Thymus (tissue), 11 donors: ENCODE data around the gene PERCC1. TPM values are rescaled to one million over a fixed set of nuclear protein-coding genes. Genes with fewer than 3 reads are reported as not detected.

ENCODE experiments used
- DNase-seq, 9 donors: peaks; one replicate each; pipeline ENCODE4 v3.0.0-alpha.2; 2013; ENCODE audit warnings: low spot score in 9 of 9, low read depth in 6 of 9, missing footprints in 1 of 9
- H3K27ac ChIP-seq, 2 donors: one replicate each; pipeline ENCODE4 v1.5.1; 2013; ENCODE audit warnings: control low read depth in 1 of 2, low read depth in 1 of 2, low read length in 1 of 2, mild to moderate bottlenecking in 1 of 2, moderate library complexity in 1 of 2
- H3K27me3 ChIP-seq, 2 donors: one replicate each; pipeline ENCODE4 v1.5.1; 2013; ENCODE audit warnings: low read length in 1 of 2; ENCODE audit not compliant: control insufficient read depth in 2 of 2, insufficient read depth in 1 of 2
- H3K36me3 ChIP-seq, 2 donors: one replicate each; pipeline ENCODE4 v1.5.1; 2013; ENCODE audit warnings: low read length in 1 of 2, mild to moderate bottlenecking in 1 of 2, moderate library complexity in 1 of 2; ENCODE audit not compliant: control insufficient read depth in 2 of 2, insufficient read depth in 2 of 2
- H3K4me1 ChIP-seq, 2 donors: one replicate each; pipeline ENCODE4 v1.5.1; 2013; ENCODE audit warnings: low read length in 2 of 2; ENCODE audit not compliant: control insufficient read depth in 2 of 2, insufficient read depth in 2 of 2
- H3K4me3 ChIP-seq, 2 donors: one replicate each; pipeline ENCODE4 v1.5.1; 2013; ENCODE audit warnings: low read length in 2 of 2, control low read depth in 1 of 2, mild to moderate bottlenecking in 1 of 2
- H3K9me3 ChIP-seq, 2 donors: one replicate each; pipeline ENCODE4 v1.5.1; 2013; ENCODE audit warnings: low read length in 1 of 2, mild to moderate bottlenecking in 1 of 2; ENCODE audit not compliant: control insufficient read depth in 2 of 2, insufficient read depth in 1 of 2
- WGBS: extraction: QIAGEN DNeasy Blood & Tissue Kit; methylation state at CpG from one replicate; pipeline ENCODE4 v1.1.7; 2013; 5-methylcytosine and 5-hydroxymethylcytosine counted together
- polyA plus RNA-seq: library from polyadenylated mRNA; stranded (reverse); fragments of 200-250 nt; gene quantifications from one replicate; pipeline ENCODE4 v1.2.3, GENCODE V29; 2013
- total RNA-seq: library from RNA; stranded (reverse); fragments of 120-200 nt; gene quantifications from one replicate; pipeline ENCODE4 v1.2.4, GENCODE V29; 2013
- donor health status: healthy.

PERCC1 gene
- total and polyA plus RNA-seq, 2 donors, result 0.07 TPM; not detected in 1

GRCh38 chr16:1429631-1430030, 1.2 kb upstream of the PERCC1 start:
- no peak overlapping the region for H3K4me3 ChIP-seq
- H3K36me3 ChIP-seq, result no peaks in the 10 kb centered on the region
- no peak for DNase-seq
- H3K27me3 ChIP-seq, result peaks cover 0 to 33% of the 10 kb centered on the region in 2 donors
- no peak overlapping the region for H3K27ac ChIP-seq
- peaks cover 2 to 3% of the 10 kb centered on the region in 2 donors for H3K4me1 ChIP-seq
- WGBS, result 98% methylated on average over 13 of the region's 13 CpGs
- no peaks in the 10 kb centered on the region for H3K9me3 ChIP-seq

- WGBS, result 77% methylated on average over 14 of the region's 14 CpGs
- Histone ChIP-seq H3K27me3 (peaks cover 0 to 33% of the 10 kb centered on the region in 2 donors), H3K36me3 (no peaks in the 10 kb centered on the region), H3K9me3 (no peaks in the 10 kb centered on the region), H3K4me1 (peaks cover 2 to 3% of the 10 kb centered on the region in 2 donors), H3K27ac (no peak overlapping the region), H3K4me3 (no peak overlapping the region)
- DNase-seq, result no peak
Observed at GRCh38 chr16:1430214-1430758, 592 bp upstream of the PERCC1 start.

- Histone ChIP-seq H3K9me3 (no peaks in the 10 kb centered on the region), H3K27ac (no peak overlapping the region), H3K4me1 (peaks cover 2 to 3% of the 10 kb centered on the region in 2 donors), H3K36me3 (no peaks in the 10 kb centered on the region), H3K4me3 (no peak overlapping the region), H3K27me3 (peaks cover 0 to 33% of the 10 kb centered on the region in 2 donors)
- DNase-seq, result no peak
- 83% methylated on average over 20 of the region's 20 CpGs for WGBS
Observed at GRCh38 chr16:1431497-1432270, 806 bp downstream of the PERCC1 start.

GRCh38 chr16:1432388-1433262, 1.7 kb downstream of the PERCC1 start:
- Histone ChIP-seq H3K27me3 (peaks cover 0 to 33% of the 10 kb centered on the region in 2 donors), H3K4me1 (peaks cover 2 to 3% of the 10 kb centered on the region in 2 donors), H3K9me3 (no peaks in the 10 kb centered on the region), H3K36me3 (no peaks in the 10 kb centered on the region), H3K27ac (no peak overlapping the region), H3K4me3 (peak overlapping the region in 1 of 2 donors; percentile 7)
- DNase-seq, result no peak
- WGBS, result 70% methylated on average over 63 of the region's 63 CpGs

GRCh38 chr16:1433263-1433560, 2.3 kb downstream of the PERCC1 start:
- Histone ChIP-seq H3K4me1 (peaks cover 2 to 3% of the 10 kb centered on the region in 2 donors), H3K9me3 (no peaks in the 10 kb centered on the region), H3K27me3 (peaks cover 0 to 33% of the 10 kb centered on the region in 2 donors), H3K27ac (no peak overlapping the region), H3K4me3 (no peak overlapping the region), H3K36me3 (no peaks in the 10 kb centered on the region)
- 85% methylated on average over 14 of the region's 14 CpGs for WGBS
- DNase-seq, result no peak

GRCh38 chr16:1433756-1434155, 2.9 kb downstream of the PERCC1 start:
- Histone ChIP-seq H3K27me3 (peaks cover 0 to 33% of the 10 kb centered on the region in 2 donors), H3K36me3 (no peaks in the 10 kb centered on the region), H3K9me3 (no peaks in the 10 kb centered on the region), H3K4me3 (no peak overlapping the region), H3K27ac (no peak overlapping the region), H3K4me1 (no peaks in the 10 kb centered on the region)
- WGBS, result 61% methylated on average over 22 of the region's 22 CpGs
- DNase-seq, result no peak

GRCh38 chr16:1434644-1435592, 4.0 kb downstream of the PERCC1 start:
- DNase-seq, result no peak
- Histone ChIP-seq H3K27ac (no peak overlapping the region), H3K9me3 (no peaks in the 10 kb centered on the region), H3K4me3 (no peak overlapping the region), H3K4me1 (no peaks in the 10 kb centered on the region), H3K36me3 (no peaks in the 10 kb centered on the region), H3K27me3 (peaks cover 0 to 32% of the 10 kb centered on the region in 2 donors)
- WGBS, result 96% methylated on average over 40 of the region's 40 CpGs

GRCh38 chr16:1435921-1436697, 5.2 kb downstream of the PERCC1 start:
- peaks cover 0 to 22% of the 10 kb centered on the region in 2 donors for H3K27me3 ChIP-seq
- no peaks in the 10 kb centered on the region for H3K36me3 ChIP-seq
- no peak overlapping the region for H3K4me3 ChIP-seq
- H3K9me3 ChIP-seq, result no peaks in the 10 kb centered on the region
- no peak for DNase-seq
- no peaks in the 10 kb centered on the region for H3K4me1 ChIP-seq
- WGBS, result 98% methylated on average over 32 of the region's 32 CpGs
- H3K27ac ChIP-seq, result no peak overlapping the region
